Measurements from ENCODE around the gene JAZF1.

The JAZF1 gene

DNA sequence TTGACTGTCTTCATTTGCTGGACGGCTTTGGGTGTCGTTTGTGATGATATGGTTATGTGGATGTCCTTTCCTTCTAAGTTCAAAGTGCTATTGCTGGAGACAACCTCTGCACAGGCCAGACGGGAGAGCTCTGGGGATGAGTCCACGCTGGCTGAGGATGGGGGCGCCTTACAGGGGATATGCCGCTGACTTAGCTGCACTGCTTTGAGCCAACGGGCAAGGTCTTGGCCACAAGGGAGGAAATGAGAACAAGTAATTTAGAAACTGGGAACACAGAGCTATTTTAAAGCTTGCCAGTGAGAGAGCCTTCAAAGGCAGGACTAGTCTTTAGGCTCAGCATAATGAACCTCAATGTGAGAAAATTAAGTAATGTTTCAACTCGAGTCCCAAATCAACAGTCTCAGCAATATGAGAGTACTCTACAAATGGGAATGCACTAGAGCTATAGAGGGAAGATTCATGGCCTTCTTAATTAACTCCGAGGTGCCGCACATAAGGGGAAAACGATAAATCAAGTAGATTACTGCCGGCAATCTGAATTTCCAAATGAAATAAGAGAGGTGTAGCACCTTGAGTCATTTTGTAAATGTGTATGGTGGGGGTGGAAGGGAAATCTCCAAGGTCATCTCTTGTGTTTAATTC is 209.3 kb downstream of the JAZF1 start:
- Histone ChIP-seq H3K9me2 (replicated peaks; ENCODE audit: control insufficient read depth, low read length) (no peaks in the 10 kb centered on the region), H3K4me3 (ENCODE audit: low read length) (no peak overlapping the region), H3K4me2 (ENCODE audit: low read length) (no peak overlapping the region), H3K4me1 (ENCODE audit: control insufficient read depth, low read length) (peaks cover 13% of the 10 kb centered on the region), H3K27me3 (ENCODE audit: control insufficient read depth, low read length) (no peaks in the 10 kb centered on the region), H3K27ac (ENCODE audit: low read depth, low read length) (no peak overlapping the region), H4K20me1 (ENCODE audit: control insufficient read depth, insufficient read depth, low read depth, low read length) (no peaks in the 10 kb centered on the region), H3F3A (ENCODE audit: control insufficient read depth, insufficient read depth) (no peaks in the 10 kb centered on the region), H3K36me3 (ENCODE audit: control insufficient read depth, low read length) (peaks cover 3% of the 10 kb centered on the region; the same call in 1 of the 2 replicates), H3K79me2 (ENCODE audit: control insufficient read depth, low read length) (peaks cover 9% of the 10 kb centered on the region), H3K9me3 (ENCODE audit: control insufficient read depth, insufficient read depth, low read length) (no peaks in the 10 kb centered on the region)
- no peak for TF ChIP-seq EZH2phosphoT487 (IDR thresholded peaks at IDR 0.05; ENCODE audit: borderline replicate concordance, low read length)
- TF ChIP-seq, protein P1, sequence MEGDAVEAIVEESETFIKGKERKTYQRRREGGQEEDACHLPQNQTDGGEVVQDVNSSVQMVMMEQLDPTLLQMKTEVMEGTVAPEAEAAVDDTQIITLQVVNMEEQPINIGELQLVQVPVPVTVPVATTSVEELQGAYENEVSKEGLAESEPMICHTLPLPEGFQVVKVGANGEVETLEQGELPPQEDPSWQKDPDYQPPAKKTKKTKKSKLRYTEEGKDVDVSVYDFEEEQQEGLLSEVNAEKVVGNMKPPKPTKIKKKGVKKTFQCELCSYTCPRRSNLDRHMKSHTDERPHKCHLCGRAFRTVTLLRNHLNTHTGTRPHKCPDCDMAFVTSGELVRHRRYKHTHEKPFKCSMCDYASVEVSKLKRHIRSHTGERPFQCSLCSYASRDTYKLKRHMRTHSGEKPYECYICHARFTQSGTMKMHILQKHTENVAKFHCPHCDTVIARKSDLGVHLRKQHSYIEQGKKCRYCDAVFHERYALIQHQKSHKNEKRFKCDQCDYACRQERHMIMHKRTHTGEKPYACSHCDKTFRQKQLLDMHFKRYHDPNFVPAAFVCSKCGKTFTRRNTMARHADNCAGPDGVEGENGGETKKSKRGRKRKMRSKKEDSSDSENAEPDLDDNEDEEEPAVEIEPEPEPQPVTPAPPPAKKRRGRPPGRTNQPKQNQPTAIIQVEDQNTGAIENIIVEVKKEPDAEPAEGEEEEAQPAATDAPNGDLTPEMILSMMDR (IDR thresholded peaks at IDR 0.05; ENCODE audit: low read depth, low read length, poor library complexity, severe bottlenecking) = no peak

DNA sequence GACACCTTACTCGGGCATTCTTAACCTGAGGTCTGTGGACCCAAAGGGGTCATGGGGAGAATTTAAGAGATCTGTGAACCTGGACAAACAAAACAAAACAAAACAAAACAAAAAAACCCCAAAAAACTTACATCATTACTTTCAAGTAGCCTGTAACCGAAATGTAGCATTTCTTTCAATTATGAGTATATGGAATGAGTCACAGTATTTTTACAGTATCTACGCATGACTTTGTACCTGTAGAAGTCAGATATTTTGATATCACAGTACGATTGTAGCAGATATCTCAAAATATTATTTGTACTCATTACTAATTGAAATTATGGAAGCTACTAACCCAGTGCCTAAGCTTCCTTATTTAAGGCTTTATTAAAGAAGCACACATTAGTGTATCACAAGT is 210.2 kb downstream of the JAZF1 start:
- no peak for TF ChIP-seq EZH2phosphoT487 (IDR thresholded peaks at IDR 0.05; ENCODE audit: borderline replicate concordance, low read length)
- TF ChIP-seq, protein P1 (IDR thresholded peaks at IDR 0.05; ENCODE audit: low read depth, low read length, poor library complexity, severe bottlenecking) = no peak
- no peak overlapping the region for H3K27ac ChIP-seq (ENCODE audit: low read depth, low read length)
- H4K20me1 ChIP-seq (ENCODE audit: control insufficient read depth, insufficient read depth, low read depth, low read length) = peaks cover 3% of the 10 kb centered on the region; the same call in 1 of the 2 replicates
- H3K9me3 ChIP-seq (ENCODE audit: control insufficient read depth, insufficient read depth, low read length) = no peaks in the 10 kb centered on the region
- no peak overlapping the region for H3K4me3 ChIP-seq (ENCODE audit: low read length)
- H3K9me2 ChIP-seq (replicated peaks; ENCODE audit: control insufficient read depth, low read length) = no peaks in the 10 kb centered on the region
- H3K36me3 ChIP-seq (ENCODE audit: control insufficient read depth, low read length) = peaks cover 3% of the 10 kb centered on the region; the same call in 1 of the 2 replicates
- peaks cover 15% of the 10 kb centered on the region for H3K4me1 ChIP-seq (ENCODE audit: control insufficient read depth, low read length)
- peaks cover 13% of the 10 kb centered on the region for H3K79me2 ChIP-seq (ENCODE audit: control insufficient read depth, low read length)
- H3F3A ChIP-seq (ENCODE audit: control insufficient read depth, insufficient read depth) = no peaks in the 10 kb centered on the region
- no peak overlapping the region for H3K4me2 ChIP-seq (ENCODE audit: low read length)
- no peaks in the 10 kb centered on the region for H3K27me3 ChIP-seq (ENCODE audit: control insufficient read depth, low read length)

DNA sequence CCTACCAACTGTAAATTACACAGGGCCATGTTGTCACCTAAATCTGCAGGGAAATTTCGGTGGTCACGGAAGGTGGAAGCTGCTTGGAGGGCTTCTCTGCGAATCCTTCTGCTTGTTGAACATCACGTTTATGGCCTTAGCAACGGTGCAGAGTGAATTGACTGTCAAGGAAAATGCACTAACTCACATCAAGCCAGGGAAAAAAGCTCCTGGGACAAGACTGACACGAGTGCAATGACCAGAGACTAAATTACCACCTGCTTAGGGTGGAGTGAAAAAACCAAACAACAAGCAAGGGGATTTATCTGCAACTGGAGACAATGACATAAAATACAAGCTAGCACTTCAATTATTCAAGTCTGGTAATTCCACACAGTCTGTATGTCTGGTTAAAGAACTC is 211.2 kb downstream of the JAZF1 start:
- H3K9me3 ChIP-seq (ENCODE audit: control insufficient read depth, insufficient read depth, low read length) = no peaks in the 10 kb centered on the region
- H4K20me1 ChIP-seq (ENCODE audit: control insufficient read depth, insufficient read depth, low read depth, low read length) = peaks cover 3% of the 10 kb centered on the region; the same call in 1 of the 2 replicates
- TF ChIP-seq, protein P1 (IDR thresholded peaks at IDR 0.05; ENCODE audit: low read depth, low read length, poor library complexity, severe bottlenecking) = no peak
- no peak for TF ChIP-seq EZH2phosphoT487 (IDR thresholded peaks at IDR 0.05; ENCODE audit: borderline replicate concordance, low read length)

More for the DNA sequence above, 211.2 kb downstream of the JAZF1 start:
- no peaks in the 10 kb centered on the region for H3K27me3 ChIP-seq (ENCODE audit: control insufficient read depth, low read length)
- peaks cover 13% of the 10 kb centered on the region for H3K79me2 ChIP-seq (ENCODE audit: control insufficient read depth, low read length)
- H3F3A ChIP-seq (ENCODE audit: control insufficient read depth, insufficient read depth) = no peaks in the 10 kb centered on the region
- peaks cover 15% of the 10 kb centered on the region for H3K4me1 ChIP-seq (ENCODE audit: control insufficient read depth, low read length)
- no peak overlapping the region for H3K4me2 ChIP-seq (ENCODE audit: low read length)
- no peaks in the 10 kb centered on the region for H3K9me2 ChIP-seq (replicated peaks; ENCODE audit: control insufficient read depth, low read length)
- H3K4me3 ChIP-seq (ENCODE audit: low read length) = no peak overlapping the region
- no peak overlapping the region for H3K27ac ChIP-seq (ENCODE audit: low read depth, low read length)
- H3K36me3 ChIP-seq (ENCODE audit: control insufficient read depth, low read length) = peaks cover 3% of the 10 kb centered on the region; the same call in 1 of the 2 replicates

Data from DOHH2 (cell line).